ENCODE results near the gene MIA2.
"Not testable (repeated sequence)": the region's sequence is repeated elsewhere in the genome, so short reads cannot be mapped to it uniquely, and the experiment has no call there.

The MIA2 gene

GRCh38 chr14:39233680-39234326 lies at the start of gene MIA2:
Gene MIA2, plus strand, starts transcription at chr14:39233915. Its CDS starts 200 bp downstream, at chr14:39234115.
- no peak for DNase-seq

- no peak for DNase-seq
These were observed 49.0 kb upstream of the MIA2 start for GRCh38 chr14:39184628-39185255.

- no peak for DNase-seq
These were observed 48.3 kb upstream of the MIA2 start for GRCh38 chr14:39185256-39186049.

- no peak for DNase-seq
These were observed 46.7 kb upstream of the MIA2 start for GRCh38 chr14:39186941-39187525.

- DNase-seq = no peak
These were observed 29.8 kb upstream of the MIA2 start for GRCh38 chr14:39203659-39204606.

GRCh38 chr14:39207430-39207829 lies 26.3 kb upstream of the MIA2 start:
- not testable (repeated sequence) for DNase-seq

- DNase-seq = no peak
These were observed 22.5 kb upstream of the MIA2 start for GRCh38 chr14:39211109-39211741.

- no peak for DNase-seq
These were observed 21.7 kb upstream of the MIA2 start for GRCh38 chr14:39212034-39212433.

- DNase-seq = no peak
These were observed 21.0 kb upstream of the MIA2 start for GRCh38 chr14:39212693-39213092.

- DNase-seq = no peak
These were observed 16.4 kb upstream of the MIA2 start for GRCh38 chr14:39217214-39217879.

GRCh38 chr14:39218171-39218769 lies 15.4 kb upstream of the MIA2 start:
- DNase-seq = no peak

GRCh38 chr14:39219075-39219499 lies 14.6 kb upstream of the MIA2 start:
- DNase-seq = no peak

- not testable (repeated sequence) for DNase-seq
These were observed 13.2 kb upstream of the MIA2 start for GRCh38 chr14:39220473-39220872.

GRCh38 chr14:39228044-39228443 lies 5.7 kb upstream of the MIA2 start:
- no peak for DNase-seq

- DNase-seq = no peak
These were observed 5.0 kb upstream of the MIA2 start for GRCh38 chr14:39228509-39229221.

GRCh38 chr14:39229222-39229543 lies 4.5 kb upstream of the MIA2 start:
- peak in 1 of 2 donors; percentile 40 for DNase-seq

GRCh38 chr14:39229601-39230110 lies 4.1 kb upstream of the MIA2 start:
- DNase-seq = no peak

GRCh38 chr14:39230416-39231035 lies 3.2 kb upstream of the MIA2 start:
- no peak for DNase-seq

GRCh38 chr14:39231751-39232553 lies 1.8 kb upstream of the MIA2 start:
- peak; percentile 48 to 68 for DNase-seq
